Muscle layer of duodenum (tissue), 2 donors: ENCODE data around the gene RASGEF1B.

Experiments
- H3K27ac ChIP-seq: one replicate; pipeline ENCODE4 v1.7.0; 2013; ENCODE audit warnings: mild to moderate bottlenecking, low read length
- H3K27me3 ChIP-seq: one replicate; pipeline ENCODE4 v1.7.0; 2013; ENCODE audit warnings: low read depth, mild to moderate bottlenecking, control low read depth, low read length
- H3K36me3 ChIP-seq, 2 donors: one replicate each; pipeline ENCODE4 v1.7.0; 2013; ENCODE audit warnings: low read length in 2 of 2, control low read depth in 1 of 2, mild to moderate bottlenecking in 1 of 2; ENCODE audit not compliant: insufficient read depth in 2 of 2, control insufficient read depth in 1 of 2
- H3K4me1 ChIP-seq, 2 donors: one replicate each; pipeline ENCODE4 v1.7.0; 2013; ENCODE audit warnings: low read length in 2 of 2, mild to moderate bottlenecking in 2 of 2, control low read depth in 1 of 2, moderate library complexity in 1 of 2; ENCODE audit not compliant: insufficient read depth in 2 of 2, control insufficient read depth in 1 of 2
- H3K4me3 ChIP-seq, 2 donors: one replicate each; pipeline ENCODE4 v1.7.0; 2013; ENCODE audit warnings: low read length in 2 of 2, low read depth in 1 of 2, mild to moderate bottlenecking in 1 of 2
- H3K9me3 ChIP-seq, 2 donors: one replicate each; pipeline ENCODE4 v1.7.0; 2013; ENCODE audit warnings: low read length in 2 of 2, control low read depth in 1 of 2, mild to moderate bottlenecking in 1 of 2; ENCODE audit not compliant: control insufficient read depth in 1 of 2
- donor health status: healthy.

The RASGEF1B gene

DNA sequence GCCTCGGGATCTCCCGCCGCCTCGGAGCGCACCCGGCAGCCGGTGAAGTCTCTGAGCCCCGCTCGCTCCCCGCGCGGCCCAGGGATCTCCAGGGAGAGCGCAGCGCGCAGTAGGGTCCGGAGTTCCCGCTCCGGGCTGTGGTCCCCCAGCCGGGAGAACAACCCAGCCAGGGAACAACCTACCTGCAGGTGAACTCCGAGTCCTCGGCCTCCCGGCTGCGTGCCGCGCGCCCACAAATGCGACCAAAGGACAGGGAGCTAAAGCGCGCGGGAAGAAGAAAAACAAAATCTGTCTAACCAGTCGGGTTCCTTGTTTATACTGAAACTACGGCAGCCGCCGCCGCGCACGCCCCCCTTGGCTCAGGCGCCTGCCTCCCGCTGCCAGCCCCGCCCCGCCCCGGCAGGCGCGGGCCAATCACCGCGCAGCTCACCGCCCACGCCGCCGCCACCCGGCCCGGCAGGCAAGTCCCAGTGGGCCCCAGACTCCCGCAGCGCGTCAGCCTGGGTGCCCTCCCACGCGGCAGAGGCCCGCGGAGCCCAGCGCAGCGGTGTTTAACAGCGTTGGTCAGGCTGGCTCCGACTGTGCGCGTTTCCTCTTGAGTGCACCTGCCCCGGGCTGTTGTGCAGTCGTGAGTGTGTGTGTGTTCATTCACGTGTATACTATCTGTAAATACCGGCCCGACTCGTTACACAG, at the start of gene RASGEF1B:
RASGEF1B (minus strand) TSS at position 320 of the 693 bp plus-strand sequence. CDS start 12,399 bp downstream, outside the sequence.
- Histone ChIP-seq H3K9me3 (no peaks in the 10 kb centered on the region), H3K27me3 (no peaks in the 10 kb centered on the region), H3K4me3 (peak within 1 kb of the TSS; percentile 93 to 96), H3K27ac (peak within 1 kb of the TSS; percentile 96), H3K36me3 (no peaks in the 10 kb centered on the region), H3K4me1 (peaks cover 7 to 30% of the 10 kb centered on the region in 2 donors)

DNA sequence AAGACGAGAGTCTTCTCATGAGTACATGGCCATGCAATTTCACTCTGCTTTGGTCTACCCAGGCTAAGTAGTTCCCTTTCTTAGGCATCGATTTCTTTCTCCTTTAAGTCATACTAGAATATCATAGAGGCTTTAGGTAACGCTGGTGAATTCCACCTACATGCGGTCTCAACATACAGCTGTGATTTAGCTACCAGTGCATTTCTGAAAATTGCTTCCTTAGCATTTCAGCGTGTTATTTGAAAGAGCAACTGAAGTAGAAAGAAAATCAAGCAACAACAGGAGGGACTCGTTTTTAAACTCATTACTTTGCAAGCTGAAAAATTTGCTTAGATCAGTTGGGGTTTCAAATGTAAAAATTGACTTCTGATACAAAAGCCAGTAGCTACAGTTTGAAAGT, 48.1 kb upstream of the RASGEF1B start:
- no peak overlapping the region for H3K27ac ChIP-seq
- no peaks in the 10 kb centered on the region for H3K9me3 ChIP-seq
- H3K4me1 ChIP-seq: no peaks in the 10 kb centered on the region
- no peaks in the 10 kb centered on the region for H3K36me3 ChIP-seq
- H3K27me3 ChIP-seq: no peaks in the 10 kb centered on the region
- H3K4me3 ChIP-seq: no peak overlapping the region

DNA sequence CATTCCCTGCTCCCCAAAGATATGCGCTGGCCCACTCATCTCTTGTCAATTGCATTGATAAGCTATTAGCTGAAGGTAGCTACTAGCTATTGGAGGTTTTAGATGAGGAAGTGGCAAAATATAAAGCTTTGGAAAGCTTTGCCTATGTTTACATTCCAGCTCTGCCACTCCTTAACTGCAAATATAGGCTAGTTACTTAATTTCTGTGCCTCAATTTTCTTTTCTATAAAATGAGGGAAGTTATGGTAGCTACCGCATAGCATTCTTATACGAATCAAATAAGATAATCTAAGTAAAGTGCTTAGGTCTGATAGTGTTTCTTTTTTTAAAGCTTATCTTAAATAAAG, 47.7 kb upstream of the RASGEF1B start:
- Histone ChIP-seq H3K9me3 (no peaks in the 10 kb centered on the region), H3K27me3 (no peaks in the 10 kb centered on the region), H3K27ac (no peak overlapping the region), H3K36me3 (no peaks in the 10 kb centered on the region), H3K4me1 (no peaks in the 10 kb centered on the region), H3K4me3 (no peak overlapping the region)

DNA sequence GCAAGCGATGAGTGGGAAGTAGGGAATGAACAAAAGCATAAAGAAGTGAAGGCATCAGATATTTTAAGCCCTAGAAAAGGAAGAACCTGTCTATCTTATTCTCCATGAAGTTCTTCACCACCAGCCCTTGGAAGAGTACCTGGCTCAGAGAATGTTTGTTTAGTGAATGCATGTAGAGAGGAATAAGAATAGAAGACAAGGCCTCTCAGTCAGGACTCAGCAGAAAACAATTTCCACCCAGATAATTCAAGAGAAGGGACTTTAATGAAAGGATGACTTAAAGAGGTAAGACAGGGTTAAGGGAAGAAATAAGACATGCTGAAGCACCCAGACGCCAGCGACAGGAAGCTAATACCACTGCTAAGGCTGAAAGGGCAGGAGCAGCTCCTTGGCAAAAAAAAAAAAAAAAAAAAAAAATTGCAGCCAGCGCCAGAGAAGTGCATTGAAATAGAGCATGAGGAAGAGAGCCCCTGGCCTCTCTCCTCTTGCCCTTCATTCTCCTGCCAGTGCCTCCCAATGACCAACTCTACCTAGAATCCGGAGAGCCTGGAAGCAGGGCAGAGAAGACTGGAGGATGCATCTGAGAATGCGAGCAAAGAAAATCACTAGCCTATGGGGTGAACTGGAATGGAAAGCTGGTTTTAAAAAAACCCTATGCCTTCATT, 47.2 kb upstream of the RASGEF1B start:
- Histone ChIP-seq H3K4me1 (no peaks in the 10 kb centered on the region), H3K27ac (no peak overlapping the region), H3K9me3 (no peaks in the 10 kb centered on the region), H3K36me3 (no peaks in the 10 kb centered on the region), H3K4me3 (no peak overlapping the region), H3K27me3 (no peaks in the 10 kb centered on the region)

DNA sequence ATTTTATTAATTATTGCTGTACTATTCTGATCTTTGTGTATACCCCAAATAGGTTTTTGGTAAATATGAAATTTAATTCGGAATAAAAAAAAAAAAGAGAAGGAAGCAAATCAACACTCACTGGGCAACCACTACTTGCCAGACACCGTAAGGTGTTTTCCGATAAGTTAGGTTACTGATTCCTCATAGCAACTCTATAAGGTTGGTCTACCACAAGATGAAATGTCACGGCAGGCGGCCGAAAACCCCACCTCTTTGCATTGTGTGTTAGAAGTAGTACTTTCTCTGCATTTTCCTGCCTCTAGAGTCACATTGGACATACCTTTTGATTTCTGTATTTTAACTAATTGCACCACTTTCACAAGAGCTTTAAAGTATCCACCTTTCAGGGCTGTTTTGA, 44.5 kb upstream of the RASGEF1B start:
- Histone ChIP-seq H3K27ac (no peak overlapping the region), H3K9me3 (no peaks in the 10 kb centered on the region), H3K27me3 (no peaks in the 10 kb centered on the region), H3K4me1 (no peaks in the 10 kb centered on the region), H3K36me3 (no peaks in the 10 kb centered on the region), H3K4me3 (no peak overlapping the region)

DNA sequence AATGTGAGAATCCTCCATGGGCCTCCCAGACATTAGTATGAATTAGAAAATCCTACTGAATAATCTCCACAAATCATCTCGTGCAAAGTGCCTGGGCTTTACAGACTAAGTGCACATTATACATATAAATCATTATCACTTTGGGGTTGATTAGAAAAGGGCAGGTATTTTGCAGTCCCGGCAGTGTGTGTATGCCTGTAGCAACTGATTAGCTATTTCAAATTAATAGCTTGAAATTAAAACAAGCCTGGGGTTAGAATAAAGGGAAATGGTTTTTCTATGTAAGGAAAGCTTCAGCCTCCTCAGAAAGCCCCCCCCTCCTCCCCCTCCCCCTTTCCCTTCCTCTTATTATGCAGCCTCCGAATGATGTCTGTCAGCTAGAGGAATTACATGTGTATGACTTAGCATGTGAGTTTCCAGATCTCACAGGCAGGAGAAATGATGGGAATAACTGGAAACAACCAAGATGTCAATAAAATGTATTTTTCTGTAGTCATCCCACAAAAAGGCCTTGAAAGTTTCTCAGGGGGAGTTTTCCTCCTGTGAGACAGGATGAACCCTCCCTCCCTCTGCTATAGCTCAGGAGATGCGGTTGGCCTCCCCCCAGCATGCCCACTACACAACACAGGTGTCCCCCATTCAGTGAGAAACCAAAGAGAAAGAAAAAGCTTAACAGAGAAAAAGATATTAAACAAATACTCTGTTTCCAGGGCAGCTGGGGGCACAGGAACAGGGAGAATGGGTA, 41.2 kb upstream of the RASGEF1B start:
- Histone ChIP-seq H3K27me3 (no peaks in the 10 kb centered on the region), H3K4me3 (no peak overlapping the region), H3K27ac (no peak overlapping the region), H3K36me3 (no peaks in the 10 kb centered on the region), H3K9me3 (no peaks in the 10 kb centered on the region), H3K4me1 (no peaks in the 10 kb centered on the region)

DNA sequence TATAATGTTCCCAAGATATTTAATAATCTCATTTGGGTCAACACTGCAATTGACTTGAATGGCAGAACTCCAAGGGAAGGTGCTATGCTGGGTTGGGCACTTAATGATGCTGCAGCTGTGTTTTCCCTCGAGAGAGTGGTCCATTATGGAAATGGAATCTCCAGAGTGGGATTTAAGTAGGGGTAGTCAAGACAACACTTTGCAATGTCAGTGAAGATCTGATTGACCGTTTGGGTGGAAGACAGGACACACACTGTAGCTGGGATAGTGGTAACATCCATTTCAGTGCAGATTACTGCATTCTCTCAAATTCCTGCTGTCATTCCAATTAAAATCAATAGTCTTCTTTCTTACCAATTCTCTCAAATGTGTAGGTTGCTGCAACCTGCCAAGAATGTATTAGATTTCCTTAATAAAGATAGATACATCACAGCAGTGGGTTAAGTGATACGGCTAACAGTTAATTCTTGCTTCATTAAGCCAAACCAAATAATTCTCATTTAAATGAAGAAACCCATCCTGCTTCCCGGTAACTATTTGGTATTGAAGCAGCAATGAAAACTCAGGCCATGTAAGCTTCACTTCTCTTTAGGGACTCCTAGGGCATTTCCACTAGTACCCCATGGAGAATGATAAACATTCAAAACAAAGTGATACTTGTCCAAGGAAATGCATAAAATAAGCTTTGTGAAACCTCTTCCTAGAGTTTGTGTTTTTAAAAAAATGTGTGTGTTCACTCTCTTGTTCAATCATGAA, 40.5 kb upstream of the RASGEF1B start:
- H3K9me3 ChIP-seq: no peaks in the 10 kb centered on the region
- H3K27me3 ChIP-seq: no peaks in the 10 kb centered on the region
- H3K36me3 ChIP-seq: no peaks in the 10 kb centered on the region
- H3K27ac ChIP-seq: no peak overlapping the region
- no peaks in the 10 kb centered on the region for H3K4me1 ChIP-seq
- no peak overlapping the region for H3K4me3 ChIP-seq

DNA sequence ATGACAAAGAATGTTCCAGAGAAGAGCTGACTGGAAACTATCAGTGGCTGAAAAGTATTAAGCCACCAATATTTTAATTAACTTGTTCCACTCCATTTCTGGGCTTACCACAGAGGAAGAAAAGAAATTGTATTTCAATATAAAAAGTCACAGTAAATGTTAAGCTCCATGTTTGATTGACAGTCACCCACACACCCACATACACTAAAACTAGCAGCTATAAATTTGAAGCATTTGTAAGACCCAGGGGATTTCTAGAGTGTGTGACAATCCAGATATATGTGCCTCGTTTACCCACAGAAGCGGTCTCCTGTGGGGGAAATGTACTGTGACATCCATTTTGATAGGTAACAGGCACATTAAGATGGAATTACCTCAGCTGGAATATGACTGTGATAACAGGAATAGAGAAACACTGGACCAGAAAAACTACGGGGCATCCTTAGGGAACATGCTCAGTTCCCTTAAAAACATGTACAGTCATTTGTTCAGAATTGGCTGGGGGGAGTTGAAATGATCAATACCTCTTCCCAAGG, 39.0 kb upstream of the RASGEF1B start:
- H3K36me3 ChIP-seq: no peaks in the 10 kb centered on the region
- H3K27ac ChIP-seq: no peak overlapping the region
- no peaks in the 10 kb centered on the region for H3K4me1 ChIP-seq
- H3K27me3 ChIP-seq: no peaks in the 10 kb centered on the region
- H3K9me3 ChIP-seq: no peaks in the 10 kb centered on the region
- H3K4me3 ChIP-seq: no peak overlapping the region

DNA sequence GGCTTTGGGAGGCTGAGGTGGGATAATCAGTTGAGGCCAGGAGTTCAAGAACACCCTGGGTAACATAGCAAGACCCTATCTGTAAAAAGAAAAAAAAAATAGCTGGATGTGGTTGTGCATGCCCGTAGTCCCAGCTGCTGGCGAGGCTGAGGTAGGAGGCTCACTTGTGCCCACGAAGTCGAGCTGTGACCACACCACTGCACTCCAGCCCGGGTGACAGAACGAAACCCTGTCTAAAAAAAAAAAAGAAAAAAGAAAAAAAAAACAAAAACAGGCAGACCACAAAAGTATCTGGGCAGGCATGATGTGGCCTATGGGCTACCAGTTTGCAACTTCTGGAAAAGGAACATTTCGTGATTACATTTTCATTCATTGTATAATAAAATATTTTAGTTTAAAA, 38.1 kb upstream of the RASGEF1B start:
- Histone ChIP-seq H3K4me1 (no peaks in the 10 kb centered on the region), H3K36me3 (no peaks in the 10 kb centered on the region), H3K4me3 (no peak overlapping the region), H3K27ac (no peak overlapping the region), H3K9me3 (no peaks in the 10 kb centered on the region), H3K27me3 (no peaks in the 10 kb centered on the region)

DNA sequence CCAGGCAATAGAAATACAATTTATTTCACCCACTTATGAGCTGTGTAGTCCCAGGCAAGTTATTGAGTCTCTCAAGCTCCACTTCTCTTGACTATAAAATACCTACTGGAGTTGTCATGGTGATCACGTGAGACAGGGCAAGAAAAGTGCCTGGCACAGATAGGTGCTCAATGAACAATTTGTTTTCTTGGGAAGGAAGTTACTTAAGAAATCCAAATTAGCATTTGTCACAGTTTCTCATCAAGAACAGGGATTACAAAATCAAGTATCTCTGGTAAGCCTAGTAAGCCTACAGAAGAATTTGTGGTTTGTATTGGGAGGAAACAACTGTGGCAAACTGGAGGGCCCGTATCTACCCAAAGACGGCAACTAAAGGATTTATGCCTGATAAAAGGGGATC, 37.5 kb upstream of the RASGEF1B start:
- no peaks in the 10 kb centered on the region for H3K4me1 ChIP-seq
- H3K36me3 ChIP-seq: no peaks in the 10 kb centered on the region
- H3K27ac ChIP-seq: no peak overlapping the region
- H3K9me3 ChIP-seq: no peaks in the 10 kb centered on the region
- no peak overlapping the region for H3K4me3 ChIP-seq
- H3K27me3 ChIP-seq: no peaks in the 10 kb centered on the region
